ENCODE data around the gene MRC2. TPM values are rescaled to one million over a fixed set of nuclear protein-coding genes. Genes with fewer than 3 reads are reported as not detected.

The MRC2 gene
- total RNA-seq, 1 experiment from 2014 or later, result 34.3 TPM

- Histone ChIP-seq H3K36me3 (ENCODE audit: insufficient read depth, low read length, poor library complexity, severe bottlenecking) (no peaks in the 10 kb centered on the region), H3K27me3 (replicated peaks; ENCODE audit: insufficient read depth, low read depth, low read length, poor library complexity) (no peaks in the 10 kb centered on the region), H3K9me3 (ENCODE audit: low read depth, low read length, poor library complexity, severe bottlenecking) (peaks cover 4% of the 10 kb centered on the region), H3K4me3 (ENCODE audit: low read depth, low read length, poor library complexity, severe bottlenecking) (no peak overlapping the region), H3K27ac (ENCODE audit: low read depth, low read length, poor library complexity, severe bottlenecking) (no peak overlapping the region), H3K4me1 (ENCODE audit: insufficient read depth, low read length, poor library complexity, severe bottlenecking) (peaks cover 16% of the 10 kb centered on the region)
- TF ChIP-seq, protein P1, sequence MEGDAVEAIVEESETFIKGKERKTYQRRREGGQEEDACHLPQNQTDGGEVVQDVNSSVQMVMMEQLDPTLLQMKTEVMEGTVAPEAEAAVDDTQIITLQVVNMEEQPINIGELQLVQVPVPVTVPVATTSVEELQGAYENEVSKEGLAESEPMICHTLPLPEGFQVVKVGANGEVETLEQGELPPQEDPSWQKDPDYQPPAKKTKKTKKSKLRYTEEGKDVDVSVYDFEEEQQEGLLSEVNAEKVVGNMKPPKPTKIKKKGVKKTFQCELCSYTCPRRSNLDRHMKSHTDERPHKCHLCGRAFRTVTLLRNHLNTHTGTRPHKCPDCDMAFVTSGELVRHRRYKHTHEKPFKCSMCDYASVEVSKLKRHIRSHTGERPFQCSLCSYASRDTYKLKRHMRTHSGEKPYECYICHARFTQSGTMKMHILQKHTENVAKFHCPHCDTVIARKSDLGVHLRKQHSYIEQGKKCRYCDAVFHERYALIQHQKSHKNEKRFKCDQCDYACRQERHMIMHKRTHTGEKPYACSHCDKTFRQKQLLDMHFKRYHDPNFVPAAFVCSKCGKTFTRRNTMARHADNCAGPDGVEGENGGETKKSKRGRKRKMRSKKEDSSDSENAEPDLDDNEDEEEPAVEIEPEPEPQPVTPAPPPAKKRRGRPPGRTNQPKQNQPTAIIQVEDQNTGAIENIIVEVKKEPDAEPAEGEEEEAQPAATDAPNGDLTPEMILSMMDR (conservative IDR thresholded peaks at IDR 0.05; ENCODE audit: low read depth, low read length), result no peak
- TF ChIP-seq EZH2 (IDR thresholded peaks at IDR 0.05; ENCODE audit: borderline replicate concordance, low read depth, low read length, poor library complexity, severe bottlenecking), result no peak
- POLR2A ChIA-PET (ENCODE audit: low non-redundant PET), result no interaction called here
- intact Hi-C loops (cut with micrococcal nuclease; ENCODE audit: unreplicated experiment), result no loop called here
- CTCF ChIA-PET, result interaction anchor here (0.6 kb wide), 1 partner anchor 318 kb away, joined by 3 read pairs; no protein-coding TSS in a partner anchor
- BruUV-seq (replicated peaks), result no TSS peak
- no peak for DNase-seq (ENCODE audit: low spot score)
Measured at GRCh38 chr17:62655656-62656055, 28.2 kb downstream of the MRC2 start.

- BruUV-seq (replicated peaks), result no TSS peak
- intact Hi-C loops (cut with micrococcal nuclease; ENCODE audit: unreplicated experiment), result no loop called here
- ChIA-PET CTCF (interaction anchor here (0.6 kb wide), 1 partner anchor 23 kb away, joined by 11 read pairs; no protein-coding TSS in a partner anchor), POLR2A (ENCODE audit: low non-redundant PET) (no interaction called here)
- Histone ChIP-seq H3K4me1 (ENCODE audit: insufficient read depth, low read length, poor library complexity, severe bottlenecking) (peaks cover 16% of the 10 kb centered on the region), H3K4me3 (ENCODE audit: low read depth, low read length, poor library complexity, severe bottlenecking) (no peak overlapping the region), H3K27ac (ENCODE audit: low read depth, low read length, poor library complexity, severe bottlenecking) (no peak overlapping the region), H3K36me3 (ENCODE audit: insufficient read depth, low read length, poor library complexity, severe bottlenecking) (no peaks in the 10 kb centered on the region), H3K27me3 (replicated peaks; ENCODE audit: insufficient read depth, low read depth, low read length, poor library complexity) (no peaks in the 10 kb centered on the region), H3K9me3 (ENCODE audit: low read depth, low read length, poor library complexity, severe bottlenecking) (peaks cover 4% of the 10 kb centered on the region)
- no peak for DNase-seq (ENCODE audit: low spot score)
- TF ChIP-seq, protein P1 (conservative IDR thresholded peaks at IDR 0.05; ENCODE audit: low read depth, low read length), result no peak
- no peak for TF ChIP-seq EZH2 (IDR thresholded peaks at IDR 0.05; ENCODE audit: borderline replicate concordance, low read depth, low read length, poor library complexity, severe bottlenecking)
Measured at GRCh38 chr17:62656446-62656845, 29.0 kb downstream of the MRC2 start.

DNA sequence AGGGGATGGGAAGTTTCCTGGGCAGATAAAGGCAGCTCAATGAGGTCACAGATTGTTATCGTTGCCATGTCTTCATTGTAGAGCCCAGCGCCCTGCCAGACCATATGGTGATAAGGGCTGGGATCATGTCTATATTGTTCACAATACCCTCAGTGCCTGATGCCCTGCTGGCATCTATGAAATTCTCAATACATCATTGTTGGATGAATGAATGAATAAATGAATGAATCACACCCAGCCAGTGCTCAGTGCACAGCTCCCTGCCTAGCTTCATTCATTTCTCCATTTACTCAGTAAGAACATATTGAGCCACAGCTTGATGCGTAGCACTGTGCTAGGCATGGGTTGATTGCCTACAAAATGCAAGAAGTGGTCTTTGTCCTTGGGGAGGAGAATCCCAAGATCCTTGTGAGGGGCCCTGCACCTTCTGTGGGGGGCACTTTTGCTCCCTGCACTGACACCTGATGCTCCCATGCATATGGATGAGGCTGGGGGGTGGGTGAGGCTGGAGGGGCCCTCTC, 29.7 kb downstream of the MRC2 start:
- H3K27ac ChIP-seq (ENCODE audit: low read depth, low read length, poor library complexity, severe bottlenecking), result no peak overlapping the region
- no peak for DNase-seq (ENCODE audit: low spot score)
- H3K4me3 ChIP-seq (ENCODE audit: low read depth, low read length, poor library complexity, severe bottlenecking), result no peak overlapping the region
- H3K4me1 ChIP-seq (ENCODE audit: insufficient read depth, low read length, poor library complexity, severe bottlenecking), result peaks cover 13% of the 10 kb centered on the region
- H3K36me3 ChIP-seq (ENCODE audit: insufficient read depth, low read length, poor library complexity, severe bottlenecking), result no peaks in the 10 kb centered on the region
- intact Hi-C loops (cut with micrococcal nuclease; ENCODE audit: unreplicated experiment), result no loop called here
- CTCF ChIA-PET, result interaction anchor here (0.6 kb wide), 1 partner anchor 24 kb away, joined by 11 read pairs; no protein-coding TSS in a partner anchor
- no peaks in the 10 kb centered on the region for H3K27me3 ChIP-seq (replicated peaks; ENCODE audit: insufficient read depth, low read depth, low read length, poor library complexity)
- peaks cover 4% of the 10 kb centered on the region for H3K9me3 ChIP-seq (ENCODE audit: low read depth, low read length, poor library complexity, severe bottlenecking)
- TF ChIP-seq, protein P1 (conservative IDR thresholded peaks at IDR 0.05; ENCODE audit: low read depth, low read length), result no peak
- TF ChIP-seq EZH2 (IDR thresholded peaks at IDR 0.05; ENCODE audit: borderline replicate concordance, low read depth, low read length, poor library complexity, severe bottlenecking), result no peak
- POLR2A ChIA-PET (ENCODE audit: low non-redundant PET), result no interaction called here
- no TSS peak for BruUV-seq (replicated peaks)
